Gastroesophageal sphincter (tissue), 4 donors: Measurements from ENCODE around the gene MYLK. TPM values are rescaled to one million over a fixed set of nuclear protein-coding genes. Genes with fewer than 3 reads are reported as not detected.

Source experiments
- ATAC-seq: fragments of 150-250 bp; one replicate; pipeline ENCODE4 v1.9.1; 2016; ENCODE audit warnings: mild to moderate bottlenecking, moderate library complexity
- H3K27ac ChIP-seq, 4 donors: fragments of 200-600 bp; sonication (generic) in 3 of 4; 1 replicate in 3 of 4; 2 replicates in 1 of 4; pipeline ENCODE4 v1.5.1; 2016 to 2019
- H3K27me3 ChIP-seq: fragments of 200-600 bp; sonication (generic); one replicate; pipeline ENCODE4 v1.5.1; 2019
- H3K36me3 ChIP-seq, 2 donors: fragments of 200-600 bp; sonication (generic); one replicate each; pipeline ENCODE4 v1.5.1; 2019; ENCODE audit warnings: control low read depth in 1 of 2
- H3K4me1 ChIP-seq, 3 donors: fragments of 200-600 bp; sonication (generic); 1 replicate in 2 of 3; 2 replicates in 1 of 3; pipeline ENCODE4 v1.5.1; 2016 to 2019; ENCODE audit warnings: control low read depth in 2 of 3
- H3K4me3 ChIP-seq, 2 donors: fragments of 200-600 bp; sonication (generic); one replicate each; pipeline ENCODE4 v1.5.1; 2019; ENCODE audit warnings: mild to moderate bottlenecking in 1 of 2, moderate library complexity in 1 of 2
- H3K9me3 ChIP-seq, 3 donors: fragments of 200-600 bp; sonication (generic); one replicate each; pipeline ENCODE4 v1.5.1; 2017 to 2019; ENCODE audit warnings: control low read depth in 2 of 3
- EP300 ChIP-seq: sonication (generic); formaldehyde crosslinking; IDR thresholded peaks from one replicate; pipeline ENCODE4 v1.6.1; 2017; ENCODE audit warnings: antibody characterized with exemption, mild to moderate bottlenecking
- POLR2A ChIP-seq, 2 donors: fragments of 450-650 bp; IDR thresholded peaks; one replicate each; pipeline ENCODE4 v1.6.1; 2017; ENCODE audit warnings: antibody characterized with exemption in 2 of 2, mild to moderate bottlenecking in 2 of 2, moderate library complexity in 1 of 2
- POLR2AphosphoS5 ChIP-seq: sonication (generic); formaldehyde crosslinking; IDR thresholded peaks from one replicate; pipeline ENCODE4 v1.6.1; 2017; ENCODE audit warnings: antibody characterized with exemption
- WGBS, 2 donors: methylation state at CpG; one replicate each; pipeline ENCODE4 v1.1.5; 2018; ENCODE audit warnings: low coverage in 1 of 2; 5-methylcytosine and 5-hydroxymethylcytosine counted together
- total RNA-seq, 4 donors: library from RNA; depleted of rRNA; stranded (reverse); fragments of >200 nt; gene quantifications; one replicate each; pipeline ENCODE4 v1.1.0, GENCODE V29; 2016
- TF ChIP-seq, protein P1 (sequence below), 4 experiments: fragments of 200-600 bp in 2 of 4; fragments of 450-650 bp in 2 of 4; sonication (generic) in 1 of 4; IDR thresholded peaks; one replicate each; pipeline ENCODE4 v1.5.1; 2017 to 2019; ENCODE audit warnings: antibody characterized with exemption in 4 of 4, mild to moderate bottlenecking in 2 of 4, moderate library complexity in 2 of 4

Gene MYLK
- total RNA-seq, 4 donors from 2014 or later: 1,558 to 2,522 (median 2,261) TPM

GRCh38 chr3:123624302-123624701, 259.8 kb downstream of the MYLK start:
- WGBS, 2 donors: 67 to 83% methylated on average over 1 of the region's 1 CpG
- H3K36me3 ChIP-seq: peaks cover 0 to 77% of the 10 kb centered on the region in 2 donors
- no peak overlapping the region for H3K4me3 ChIP-seq
- peak overlapping the region; percentile 43 to 96 (median 94) for H3K27ac ChIP-seq
- ATAC-seq: no peak
- no peaks in the 10 kb centered on the region for H3K9me3 ChIP-seq
- no peaks in the 10 kb centered on the region for H3K27me3 ChIP-seq
- TF ChIP-seq, protein P1, sequence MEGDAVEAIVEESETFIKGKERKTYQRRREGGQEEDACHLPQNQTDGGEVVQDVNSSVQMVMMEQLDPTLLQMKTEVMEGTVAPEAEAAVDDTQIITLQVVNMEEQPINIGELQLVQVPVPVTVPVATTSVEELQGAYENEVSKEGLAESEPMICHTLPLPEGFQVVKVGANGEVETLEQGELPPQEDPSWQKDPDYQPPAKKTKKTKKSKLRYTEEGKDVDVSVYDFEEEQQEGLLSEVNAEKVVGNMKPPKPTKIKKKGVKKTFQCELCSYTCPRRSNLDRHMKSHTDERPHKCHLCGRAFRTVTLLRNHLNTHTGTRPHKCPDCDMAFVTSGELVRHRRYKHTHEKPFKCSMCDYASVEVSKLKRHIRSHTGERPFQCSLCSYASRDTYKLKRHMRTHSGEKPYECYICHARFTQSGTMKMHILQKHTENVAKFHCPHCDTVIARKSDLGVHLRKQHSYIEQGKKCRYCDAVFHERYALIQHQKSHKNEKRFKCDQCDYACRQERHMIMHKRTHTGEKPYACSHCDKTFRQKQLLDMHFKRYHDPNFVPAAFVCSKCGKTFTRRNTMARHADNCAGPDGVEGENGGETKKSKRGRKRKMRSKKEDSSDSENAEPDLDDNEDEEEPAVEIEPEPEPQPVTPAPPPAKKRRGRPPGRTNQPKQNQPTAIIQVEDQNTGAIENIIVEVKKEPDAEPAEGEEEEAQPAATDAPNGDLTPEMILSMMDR (IDR thresholded peaks at IDR 0.05): no peak
- TF ChIP-seq POLR2AphosphoS5 (no peak), EP300 (no peak), POLR2A (IDR thresholded peaks at IDR 0.05) (no peak)
- peaks cover 0 to 85% (median 10%) of the 10 kb centered on the region in 3 donors for H3K4me1 ChIP-seq

- Histone ChIP-seq H3K36me3 (peaks cover 0 to 70% of the 10 kb centered on the region in 2 donors), H3K27ac (peak overlapping the region; percentile 93 to 96 (median 94)), H3K4me3 (no peak overlapping the region), H3K4me1 (peaks cover 0 to 85% (median 7%) of the 10 kb centered on the region in 3 donors), H3K9me3 (no peaks in the 10 kb centered on the region), H3K27me3 (no peaks in the 10 kb centered on the region)
- ATAC-seq: no peak
- 64 to 73% methylated on average over 4 to 5 of the region's 5 CpGs for WGBS, 2 donors
- no peak for TF ChIP-seq POLR2A (IDR thresholded peaks at IDR 0.05)
- TF ChIP-seq EP300: no peak
- TF ChIP-seq, protein P1 (IDR thresholded peaks at IDR 0.05): no peak
- no peak for TF ChIP-seq POLR2AphosphoS5
These were observed 260.7 kb downstream of the MYLK start for GRCh38 chr3:123623346-123623880.

DNA sequence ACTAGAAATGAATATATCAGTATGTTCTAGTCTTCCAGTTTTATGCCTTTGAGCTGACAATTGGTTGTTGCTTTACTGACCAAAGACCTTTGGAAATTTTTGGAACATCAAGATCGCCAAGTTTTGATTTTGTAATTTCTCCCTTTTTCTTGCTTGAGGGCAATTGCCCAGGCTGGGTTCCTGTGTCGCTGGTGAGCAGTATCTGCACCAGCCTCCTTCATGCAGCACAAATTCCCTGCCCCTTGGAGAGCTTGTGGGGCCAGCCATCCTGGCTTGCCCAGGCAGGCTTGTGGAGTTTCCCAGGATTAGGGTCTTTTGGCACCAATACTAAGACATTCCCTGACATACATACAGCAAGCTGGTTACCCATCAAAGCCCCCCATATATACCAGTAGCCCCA, 261.4 kb downstream of the MYLK start:
- WGBS, 2 donors: 53 to 60% methylated on average over 2 of the region's 2 CpGs
- Histone ChIP-seq H3K4me3 (no peak overlapping the region), H3K27ac (peak overlapping the region; percentile 93 to 96 (median 94)), H3K4me1 (peaks cover 0 to 85% (median 7%) of the 10 kb centered on the region in 3 donors), H3K9me3 (no peaks in the 10 kb centered on the region), H3K36me3 (peaks cover 0 to 70% of the 10 kb centered on the region in 2 donors), H3K27me3 (no peaks in the 10 kb centered on the region)
- no peak for ATAC-seq
- TF ChIP-seq POLR2A (IDR thresholded peaks at IDR 0.05): no peak
- TF ChIP-seq POLR2AphosphoS5: no peak
- TF ChIP-seq, protein P1 (IDR thresholded peaks at IDR 0.05): no peak
- TF ChIP-seq EP300: no peak

DNA sequence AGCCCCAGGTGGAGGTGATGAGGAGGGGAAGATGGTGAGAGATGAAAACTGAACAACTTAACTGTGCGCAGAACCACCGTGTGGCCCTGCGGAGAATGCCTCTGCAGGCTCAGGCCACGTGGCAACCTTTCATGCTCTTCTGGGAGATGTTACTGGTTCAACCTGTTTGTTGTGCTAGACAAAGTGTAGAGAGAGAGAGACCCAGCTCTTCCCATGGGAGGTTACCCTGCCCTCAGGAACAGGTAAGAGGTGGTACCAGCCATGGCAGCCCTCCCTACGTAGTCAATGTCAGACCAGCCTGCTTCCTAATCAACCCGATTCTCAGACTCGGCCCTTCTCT, 262.3 kb downstream of the MYLK start:
- no peak for ATAC-seq
- Histone ChIP-seq H3K4me1 (peaks cover 0 to 89% (median 7%) of the 10 kb centered on the region in 3 donors), H3K36me3 (peaks cover 0 to 68% of the 10 kb centered on the region in 2 donors), H3K27me3 (no peaks in the 10 kb centered on the region), H3K4me3 (no peak overlapping the region), H3K9me3 (no peaks in the 10 kb centered on the region), H3K27ac (peak overlapping the region; percentile 93 to 96 (median 94))
- 50 to 67% methylated on average over 2 to 7 of the region's 7 CpGs for WGBS, 2 donors
- no peak for TF ChIP-seq EP300
- TF ChIP-seq, protein P1 (IDR thresholded peaks at IDR 0.05): no peak
- TF ChIP-seq POLR2AphosphoS5: no peak
- TF ChIP-seq POLR2A (IDR thresholded peaks at IDR 0.05): no peak

- 25 to 43% methylated on average over 5 to 7 of the region's 7 CpGs for WGBS, 2 donors
- no peaks in the 10 kb centered on the region for H3K27me3 ChIP-seq
- H3K4me3 ChIP-seq: no peak overlapping the region
- peak overlapping the region; percentile 93 to 96 (median 94) for H3K27ac ChIP-seq
- no peak for ATAC-seq
- peaks cover 0 to 65% of the 10 kb centered on the region in 2 donors for H3K36me3 ChIP-seq
- no peaks in the 10 kb centered on the region for H3K9me3 ChIP-seq
- TF ChIP-seq POLR2AphosphoS5: no peak
- TF ChIP-seq, protein P1 (IDR thresholded peaks at IDR 0.05): no peak
- no peak for TF ChIP-seq EP300
- TF ChIP-seq POLR2A (IDR thresholded peaks at IDR 0.05): no peak
- H3K4me1 ChIP-seq: peaks cover 0 to 89% (median 7%) of the 10 kb centered on the region in 3 donors
These were observed 262.8 kb downstream of the MYLK start for GRCh38 chr3:123621186-123621849.
